Skin epidermis (tissue), 12 donors: Measurements from ENCODE around the gene GPR83.
"Not testable (repeated sequence)": the region's sequence is repeated elsewhere in the genome, so short reads cannot be mapped to it uniquely, and the experiment has no call there.

Source experiments
- H3K27ac ChIP-seq, 21 experiments: fragments of 200-600 bp; sonication (generic) in 11 of 21; one replicate each; pipeline ENCODE4 v1.5.0; 2020; ENCODE audit warnings: mild to moderate bottlenecking in 3 of 21, inconsistent platforms in 2 of 21, moderate library complexity in 2 of 21
- H3K4me3 ChIP-seq, 7 experiments: fragments of 200-600 bp; sonication (generic) in 2 of 7; one replicate each; pipeline ENCODE4 v1.5.0; 2020; ENCODE audit warnings: inconsistent platforms in 2 of 7, mild to moderate bottlenecking in 2 of 7, moderate library complexity in 1 of 7

Gene GPR83

GRCh38 chr11:94379613-94380012 is 21.6 kb downstream of the GPR83 start:
- Histone ChIP-seq H3K4me3 (no peak overlapping the region), H3K27ac (no peak overlapping the region)

- Histone ChIP-seq H3K27ac (no peak overlapping the region), H3K4me3 (no peak overlapping the region)
These were observed 24.4 kb downstream of the GPR83 start for GRCh38 chr11:94376841-94377240.

- not testable (repeated sequence) for H3K4me3 ChIP-seq, H3K27ac ChIP-seq
These were observed 30.6 kb downstream of the GPR83 start for GRCh38 chr11:94370576-94370975.

GRCh38 chr11:94350850-94351563 is 50.2 kb downstream of the GPR83 start:
- H3K27ac ChIP-seq, H3K4me3 ChIP-seq: not testable (repeated sequence)

- not testable (repeated sequence) for H3K4me3 ChIP-seq, H3K27ac ChIP-seq
These were observed 54.9 kb downstream of the GPR83 start for GRCh38 chr11:94346311-94346710.

GRCh38 chr11:94343495-94343894 is 57.7 kb downstream of the GPR83 start:
- no peak overlapping the region for H3K27ac ChIP-seq
- H3K4me3 ChIP-seq = no peak overlapping the region

- H3K27ac ChIP-seq = no peak overlapping the region
- no peak overlapping the region for H3K4me3 ChIP-seq
These were observed 59.0 kb downstream of the GPR83 start for GRCh38 chr11:94342250-94342649.

GRCh38 chr11:94338651-94339050 is 62.6 kb downstream of the GPR83 start:
- Histone ChIP-seq H3K27ac (no peak overlapping the region), H3K4me3 (no peak overlapping the region)

GRCh38 chr11:94336033-94336432 is 65.2 kb downstream of the GPR83 start:
- no peak overlapping the region for H3K27ac ChIP-seq
- H3K4me3 ChIP-seq = no peak overlapping the region

- H3K4me3 ChIP-seq = no peak overlapping the region
- no peak overlapping the region for H3K27ac ChIP-seq
These were observed 68.4 kb downstream of the GPR83 start for GRCh38 chr11:94332814-94333213.

- Histone ChIP-seq H3K4me3 (no peak overlapping the region), H3K27ac (no peak overlapping the region)
These were observed 70.4 kb downstream of the GPR83 start for GRCh38 chr11:94330789-94331188.

GRCh38 chr11:94329501-94329900 is 71.7 kb downstream of the GPR83 start:
- H3K27ac ChIP-seq = no peak overlapping the region
- no peak overlapping the region for H3K4me3 ChIP-seq

GRCh38 chr11:94328587-94329080 is 72.6 kb downstream of the GPR83 start:
- H3K27ac ChIP-seq = no peak overlapping the region

More at GRCh38 chr11:94328587-94329080, 72.6 kb downstream of the GPR83 start:
- no peak overlapping the region for H3K4me3 ChIP-seq
